Astrocyte of the hippocampus (primary cell): ENCODE measurements around the gene PSMG2.
"Not testable (repeated sequence)": the region's sequence is repeated elsewhere in the genome, so short reads cannot be mapped to it uniquely, and the experiment has no call there.

Source experiments
- DNase-seq: peaks from one replicate; pipeline ENCODE4 v3.0.0; 2011; ENCODE audit warnings: low read depth, low spot score

PSMG2 gene

DNA sequence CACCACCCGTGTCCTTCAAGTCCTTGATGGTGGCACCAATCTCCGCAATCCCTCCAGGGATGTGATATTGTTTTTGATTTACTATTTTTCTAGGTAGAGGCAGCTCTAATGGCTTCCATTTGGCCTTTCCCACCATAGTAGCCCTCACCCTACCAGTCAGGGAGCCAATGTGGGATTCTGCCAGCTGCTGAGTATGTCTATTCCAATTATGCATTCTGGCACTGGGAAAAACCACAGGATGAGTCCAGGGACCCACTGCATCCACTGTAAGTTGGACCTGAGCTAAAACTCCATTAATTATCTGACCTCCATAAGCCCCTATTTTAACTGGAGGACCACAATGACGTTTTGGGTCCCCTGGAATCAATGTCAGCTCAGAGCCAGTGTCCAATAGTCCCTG lies 55.7 kb downstream of the PSMG2 start:
- not testable (repeated sequence) for DNase-seq

- no peak for DNase-seq
Observed at GRCh38 chr18:12765126-12765525, 62.3 kb downstream of the PSMG2 start.

DNA sequence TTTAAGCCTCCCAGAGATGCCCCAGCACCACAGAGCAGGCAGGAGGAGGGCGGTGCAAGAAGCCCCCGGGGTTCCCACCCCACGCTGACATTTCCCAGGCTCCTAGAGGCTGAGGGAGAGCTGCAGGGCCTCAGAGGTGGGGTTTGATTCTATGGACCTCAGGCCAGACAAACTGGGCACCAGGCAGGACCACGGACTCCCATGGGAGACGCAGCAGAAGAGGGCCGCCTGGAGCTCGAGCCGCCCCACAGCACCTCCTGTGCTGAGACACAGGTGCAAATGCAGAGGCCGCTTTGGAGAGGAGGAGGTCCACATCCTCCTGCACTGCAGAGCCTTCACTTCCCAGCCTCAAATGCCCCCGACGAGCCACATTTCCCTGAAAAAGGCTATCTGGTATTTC lies 62.7 kb downstream of the PSMG2 start:
- DNase-seq: no peak

DNA sequence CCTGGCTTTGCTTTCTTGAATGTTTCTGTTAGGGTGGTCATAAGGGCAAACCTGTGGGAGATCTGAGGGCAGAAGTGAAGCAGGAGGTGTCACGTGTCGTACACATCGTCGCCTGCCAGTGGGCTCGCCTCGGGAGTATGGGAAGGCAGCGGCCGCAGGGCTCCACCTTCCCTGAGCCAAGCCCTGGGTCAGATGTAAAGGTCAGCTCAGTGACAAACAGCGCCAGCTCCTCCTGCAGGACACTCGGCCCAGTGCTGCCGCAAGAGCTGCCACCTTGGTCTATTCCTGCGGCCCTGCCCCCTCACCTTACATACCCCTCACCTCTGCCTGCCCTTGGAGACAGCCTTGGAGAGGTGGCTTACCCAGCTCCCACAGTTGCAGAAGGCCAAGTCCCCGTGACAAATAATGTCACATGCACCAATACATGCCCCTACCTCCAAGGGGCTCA lies 64.2 kb downstream of the PSMG2 start:
- DNase-seq: no peak

GRCh38 chr18:12767580-12768155 lies 64.8 kb downstream of the PSMG2 start:
- DNase-seq: no peak

- no peak for DNase-seq
Observed at GRCh38 chr18:12768625-12769024, 65.8 kb downstream of the PSMG2 start.

- no peak for DNase-seq
Observed at GRCh38 chr18:12769136-12769535, 66.3 kb downstream of the PSMG2 start.

- DNase-seq: no peak
Observed at GRCh38 chr18:12769644-12770440, 67.0 kb downstream of the PSMG2 start.

DNA sequence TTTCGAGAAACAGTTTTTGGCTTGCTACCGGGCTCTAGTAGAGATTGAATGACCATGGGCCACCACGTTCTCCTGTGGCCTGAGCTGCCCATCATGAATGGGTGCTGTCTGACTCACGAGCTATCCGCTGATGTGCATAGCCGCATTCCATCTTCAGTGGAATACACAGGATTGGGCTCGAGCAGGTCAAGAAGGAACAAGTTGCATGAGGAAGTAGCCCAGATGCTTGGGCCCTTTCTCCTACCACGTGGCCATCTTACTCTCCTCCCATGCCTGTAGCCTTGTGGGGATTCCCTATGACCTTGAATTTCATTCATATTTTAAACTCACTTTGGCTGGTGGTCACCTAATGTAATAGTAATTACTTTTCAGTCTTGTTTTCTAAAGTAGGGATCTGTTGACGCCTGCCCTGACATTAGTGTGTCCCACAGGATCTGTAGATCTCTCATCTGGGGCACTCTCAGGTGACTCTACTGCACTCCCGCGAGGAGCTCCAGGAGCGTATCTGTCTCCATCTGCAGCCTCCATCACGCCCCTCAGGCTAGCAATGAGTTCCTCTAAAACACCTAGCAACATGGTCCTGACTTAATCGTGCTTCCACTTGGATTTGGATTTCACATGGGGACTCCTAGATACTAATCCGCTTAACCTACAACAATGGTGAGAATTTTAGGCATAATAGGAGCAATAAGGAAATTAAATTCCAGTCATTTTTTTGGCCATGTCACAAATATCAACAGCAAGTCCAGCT lies 67.8 kb downstream of the PSMG2 start:
- no peak for DNase-seq

GRCh38 chr18:12772111-12772510 lies 69.3 kb downstream of the PSMG2 start:
- no peak for DNase-seq

GRCh38 chr18:12773369-12773768 lies 70.5 kb downstream of the PSMG2 start:
- no peak for DNase-seq

GRCh38 chr18:12774982-12775381 lies 72.1 kb downstream of the PSMG2 start:
- DNase-seq: no peak
